Measurements from ENCODE around the gene GRIN2B.

GRIN2B gene

DNA sequence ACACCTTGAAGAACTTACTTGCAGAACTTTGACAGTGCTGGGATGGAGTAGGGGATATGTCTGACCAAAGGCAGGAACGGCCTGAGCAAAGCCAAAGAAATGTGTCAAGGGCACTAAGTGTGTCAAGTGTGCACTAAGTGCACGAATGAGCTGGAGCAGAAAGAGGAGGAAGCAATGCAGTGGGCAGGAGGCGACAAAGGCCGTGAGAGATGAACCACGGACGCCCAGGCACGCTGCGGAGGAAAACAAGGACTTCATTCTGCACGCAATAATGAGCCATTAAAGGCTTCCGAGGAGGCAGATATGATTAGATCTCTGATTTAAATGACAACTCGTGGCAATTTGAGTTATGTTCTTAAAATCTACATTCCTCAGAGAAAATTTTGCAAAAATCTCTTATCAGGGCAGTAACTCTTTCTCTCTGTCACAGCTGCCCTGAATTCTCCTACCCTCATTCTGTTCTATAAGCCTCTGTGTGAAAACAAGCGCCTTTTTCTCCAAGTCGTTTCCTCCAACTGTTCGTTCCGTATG lies 25.3 kb downstream of the GRIN2B start:
- DNase-seq: no peak

- DNase-seq: no peak
Observed at GRCh38 chr12:13952096-13952495, 29.3 kb downstream of the GRIN2B start.

- DNase-seq: no peak
Observed at GRCh38 chr12:13950502-13950901, 30.9 kb downstream of the GRIN2B start.

GRCh38 chr12:13948621-13949020 lies 32.8 kb downstream of the GRIN2B start:
- DNase-seq: no peak

DNA sequence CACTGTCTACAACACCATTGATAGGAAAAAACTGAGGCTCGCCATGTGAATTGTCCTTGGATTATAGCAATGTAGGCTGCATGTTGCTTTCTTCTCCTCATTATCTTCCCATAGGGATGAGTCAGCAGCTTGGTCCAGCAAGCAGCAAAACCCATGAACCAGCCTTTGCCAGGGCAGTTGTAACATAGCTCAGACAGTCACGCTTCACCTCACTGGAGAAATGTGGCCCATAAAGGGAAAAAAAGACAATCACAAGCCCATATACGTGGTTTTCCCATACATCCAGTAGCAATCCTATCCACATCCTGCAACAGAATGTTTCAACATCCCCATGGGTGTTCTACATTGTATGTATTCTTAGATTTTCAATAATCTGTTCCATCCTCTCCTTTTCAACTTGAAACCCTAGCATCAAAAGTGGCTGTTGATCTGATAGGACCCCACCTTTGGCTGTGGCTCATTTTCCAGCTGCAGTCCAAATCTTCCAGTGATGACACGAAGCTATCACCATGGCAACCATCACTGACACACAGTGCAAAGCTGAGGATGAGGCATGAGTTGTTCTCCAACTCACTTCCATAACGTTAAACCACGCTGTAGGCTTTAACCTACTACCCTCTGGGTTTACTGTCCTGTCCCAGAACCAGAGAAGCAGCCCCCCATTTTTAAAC lies 34.0 kb downstream of the GRIN2B start:
- no peak for DNase-seq

GRCh38 chr12:13945641-13946040 lies 35.8 kb downstream of the GRIN2B start:
- no peak for DNase-seq

GRCh38 chr12:13945236-13945635 lies 36.2 kb downstream of the GRIN2B start:
- DNase-seq: no peak

- no peak for DNase-seq
Observed at GRCh38 chr12:13942826-13943225, 38.6 kb downstream of the GRIN2B start.

DNA sequence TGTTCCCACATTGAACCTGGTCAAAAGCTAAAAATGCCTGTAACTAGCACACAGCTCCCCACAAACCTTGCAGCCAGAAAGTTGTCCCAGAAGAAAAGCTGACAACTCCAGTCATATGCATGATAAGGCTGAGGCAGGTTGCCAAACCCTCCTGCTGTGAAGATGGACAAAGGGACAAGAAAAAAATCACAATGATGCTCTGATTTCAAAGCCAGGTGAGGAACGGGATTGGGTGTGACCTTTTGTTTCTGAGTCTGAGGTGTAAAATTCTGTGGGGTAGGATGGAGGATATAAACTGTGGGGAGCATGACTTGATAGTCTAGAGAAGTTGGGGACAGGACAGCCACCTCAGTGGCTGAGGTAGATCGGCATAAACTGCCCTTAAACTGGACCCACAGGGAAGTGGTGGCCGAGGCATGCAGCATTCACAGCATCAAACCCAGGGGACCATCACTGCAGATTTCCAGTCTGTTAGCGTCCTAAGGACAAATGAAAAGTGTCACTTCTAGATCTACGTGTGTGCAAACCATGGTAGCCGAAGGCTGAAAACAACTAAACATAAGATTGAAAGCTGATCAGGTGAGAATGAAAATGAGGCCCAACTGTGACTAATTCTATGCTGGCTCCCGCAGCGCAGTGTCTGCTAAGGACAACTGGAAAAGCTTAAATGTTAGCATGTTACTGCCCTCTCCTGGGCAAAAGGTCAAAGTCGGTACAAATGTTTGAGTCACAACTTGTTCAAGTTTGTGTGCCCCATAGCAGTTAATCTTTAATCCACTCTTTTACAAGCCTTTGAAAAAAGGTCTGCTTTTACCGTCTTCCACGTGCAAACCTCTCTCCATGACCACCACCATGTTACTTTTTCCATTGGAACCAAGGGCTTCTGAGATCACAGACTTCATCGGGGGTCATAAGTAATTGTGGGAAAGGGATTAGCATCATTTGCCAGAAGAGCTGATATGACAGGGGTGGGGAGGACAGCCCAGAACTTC lies 39.8 kb downstream of the GRIN2B start:
- DNase-seq: peak; percentile 56

DNA sequence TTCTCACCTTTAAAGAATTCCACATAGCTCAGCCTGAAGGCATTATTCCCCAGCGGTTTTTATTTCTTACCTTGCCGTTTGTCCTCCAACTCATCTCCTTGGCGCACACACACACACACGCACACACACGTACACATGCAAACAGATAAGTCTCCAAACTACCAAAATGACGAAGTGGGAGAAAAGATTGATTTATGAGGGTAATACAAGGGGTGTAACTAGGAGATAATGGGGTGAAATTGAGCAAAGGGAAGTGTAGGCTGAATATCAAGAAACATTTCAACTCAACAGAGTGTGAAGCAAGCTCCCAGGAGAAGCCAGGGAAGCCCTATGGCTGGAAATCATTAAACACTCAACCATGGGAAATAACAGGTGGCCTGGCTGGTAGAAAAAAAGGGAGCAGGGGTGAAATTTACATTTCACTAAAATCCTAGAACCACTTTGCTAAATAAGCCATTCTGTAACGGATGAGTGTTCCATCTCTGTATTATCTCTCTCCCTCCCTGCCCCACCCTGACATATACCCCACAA lies 41.0 kb downstream of the GRIN2B start:
- no peak for DNase-seq

DNA sequence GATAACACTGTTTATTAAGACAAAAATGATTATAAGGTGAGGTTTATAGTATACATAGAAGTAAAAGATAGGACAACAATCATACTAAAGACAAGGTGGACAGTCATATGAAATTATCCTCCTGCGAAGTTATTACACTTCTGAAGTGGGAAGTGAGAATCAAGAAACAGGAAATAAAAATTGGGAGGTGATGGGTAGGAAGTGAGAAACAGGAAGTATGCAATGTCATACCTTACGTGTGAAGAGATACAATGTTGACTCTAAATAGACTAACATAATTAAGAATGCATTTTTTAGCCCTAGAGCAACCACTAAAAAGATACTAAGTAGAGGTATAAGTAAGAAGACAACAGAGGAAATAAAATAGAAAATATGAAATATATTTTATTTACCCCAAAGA lies 43.7 kb downstream of the GRIN2B start:
- no peak for DNase-seq

DNA sequence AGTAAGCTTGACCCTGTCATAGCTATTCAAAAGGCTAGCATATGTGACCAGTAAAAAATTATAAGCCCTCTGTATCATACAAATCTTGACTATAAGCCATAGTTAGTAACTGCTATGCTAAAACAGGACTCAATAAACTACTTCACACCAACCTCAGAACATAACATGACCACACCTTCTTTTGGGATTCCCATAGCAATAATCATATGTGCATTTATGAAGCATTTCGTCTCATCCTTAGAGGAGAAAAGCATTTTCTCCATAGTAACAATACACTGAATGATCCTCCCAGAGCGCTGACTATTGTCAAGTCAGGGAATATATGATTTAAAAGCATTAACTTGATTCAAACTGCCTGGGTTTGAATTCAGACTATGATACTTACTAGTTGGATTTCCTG lies 46.2 kb downstream of the GRIN2B start:
- no peak for DNase-seq

Data from OCI-M1 (cell line).